Kidney epithelial cell (primary cell): ENCODE measurements around the gene GJD2. TPM values are rescaled to one million over a fixed set of nuclear protein-coding genes. Genes with fewer than 3 reads are reported as not detected.

Experiments
- DNase-seq: peaks from one replicate; pipeline ENCODE4 v3.0.0-alpha.2; 2010; ENCODE audit warnings: low read depth
- H3K27me3 ChIP-seq: 2 replicates; pipeline ENCODE4 v1.6.0; 2011; ENCODE audit warnings: low read length; ENCODE audit not compliant: control insufficient read depth, insufficient read depth
- H3K36me3 ChIP-seq: 2 replicates; pipeline ENCODE4 v1.5.1; 2011; ENCODE audit warnings: low read length; ENCODE audit not compliant: control insufficient read depth, insufficient read depth
- H3K4me3 ChIP-seq: 2 replicates; pipeline ENCODE4 v1.5.1; 2011; ENCODE audit warnings: low read depth, mild to moderate bottlenecking, control low read depth, low read length
- CTCF ChIP-seq: IDR thresholded peaks from 2 replicates; pipeline ENCODE4 v1.5.1; 2011; ENCODE audit warnings: mild to moderate bottlenecking, moderate library complexity, low read length, control low read depth, inconsistent platforms; ENCODE audit not compliant: insufficient read depth, poor library complexity, severe bottlenecking
- total RNA-seq: library from RNA; depleted of rRNA; stranded (reverse); fragments of >200 nt; gene quantifications from 2 replicates; pipeline ENCODE4 v1.2.3, GENCODE V29; 2015

The GJD2 gene
- total RNA-seq, 1 donor from 2014 or later: not detected

- Histone ChIP-seq H3K27me3 (no peaks in the 10 kb centered on the region), H3K4me3 (no peak overlapping the region), H3K36me3 (no peaks in the 10 kb centered on the region)
- TF ChIP-seq CTCF: no peak
- no peak for DNase-seq
Measured at GRCh38 chr15:34782901-34783300, 28.1 kb upstream of the GJD2 start.

GRCh38 chr15:34780725-34781124 is 25.9 kb upstream of the GJD2 start:
- Histone ChIP-seq H3K36me3 (no peaks in the 10 kb centered on the region), H3K27me3 (no peaks in the 10 kb centered on the region), H3K4me3 (no peak overlapping the region)
- DNase-seq: no peak
- no peak for TF ChIP-seq CTCF

- DNase-seq: no peak
- peaks cover 2% of the 10 kb centered on the region for H3K27me3 ChIP-seq
Measured at GRCh38 chr15:34776606-34777105, 21.9 kb upstream of the GJD2 start.

GRCh38 chr15:34773917-34774316 is 19.1 kb upstream of the GJD2 start:
- no peak overlapping the region for H3K4me3 ChIP-seq
- H3K36me3 ChIP-seq: no peaks in the 10 kb centered on the region
- TF ChIP-seq CTCF: no peak
- peaks cover 2% of the 10 kb centered on the region for H3K27me3 ChIP-seq
- DNase-seq: no peak

More at GRCh38 chr15:34776606-34777105, 21.9 kb upstream of the GJD2 start:
- H3K4me3 ChIP-seq: no peak overlapping the region
- no peaks in the 10 kb centered on the region for H3K36me3 ChIP-seq
- no peak for TF ChIP-seq CTCF

- no peaks in the 10 kb centered on the region for H3K36me3 ChIP-seq
- TF ChIP-seq CTCF: no peak
- peaks cover 2% of the 10 kb centered on the region for H3K27me3 ChIP-seq
- no peak overlapping the region for H3K4me3 ChIP-seq
- DNase-seq: no peak
Measured at GRCh38 chr15:34773013-34773412, 18.2 kb upstream of the GJD2 start.

GRCh38 chr15:34772312-34772711 is 17.5 kb upstream of the GJD2 start:
- Histone ChIP-seq H3K36me3 (no peaks in the 10 kb centered on the region), H3K4me3 (no peak overlapping the region), H3K27me3 (peaks cover 2% of the 10 kb centered on the region)
- DNase-seq: no peak
- no peak for TF ChIP-seq CTCF
